ENCODE measurements around the gene TTC33. TPM values are rescaled to one million over a fixed set of nuclear protein-coding genes. Genes with fewer than 3 reads are reported as not detected.

TTC33 gene
- total and polyA plus RNA-seq, 2 of the 13 experiments (the other 11 are each of a cell fraction or from before 2014, with no cell fraction given), result 4.5 to 20.0 TPM

GRCh38 chr5:40801771-40802562 is 46.2 kb upstream of the TTC33 start (continued):
- no peak for TF ChIP-seq GPN1 (CRISPR knock-in tag; IDR thresholded peaks at IDR 0.05; ENCODE audit: borderline replicate concordance)
- TF ChIP-seq FOXA3 (CRISPR knock-in tag; IDR thresholded peaks at IDR 0.05), result peak; percentile 29
- TF ChIP-seq ZNF281 (CRISPR knock-in tag; IDR thresholded peaks at IDR 0.05; ENCODE audit: borderline replicate concordance), result peak; percentile 90; the same call in 1 of the 2 replicates
- TF ChIP-seq ZFYVE20 (CRISPR knock-in tag; IDR thresholded peaks at IDR 0.05; ENCODE audit: borderline replicate concordance, low read depth), result no peak
- TF ChIP-seq CREBL2 (CRISPR knock-in tag; IDR thresholded peaks at IDR 0.05; ENCODE audit: borderline replicate concordance), result no peak
- TF ChIP-seq JUN (CRISPR knock-in tag; IDR thresholded peaks at IDR 0.05), result no peak
- TF ChIP-seq SOX13 (IDR thresholded peaks at IDR 0.05), result no peak
- TF ChIP-seq SOX13 (CRISPR knock-in tag; conservative IDR thresholded peaks at IDR 0.05 in 1 of 2, IDR thresholded peaks at IDR 0.05 in 1 of 2), result peak in 1 of 2 experiments; percentile 32; a peak in 1 of 4 replicates
- TF ChIP-seq EP300 (IDR thresholded peaks at IDR 0.05; ENCODE audit: low read depth in 2 of 2, low read length in 2 of 2), result 0 out of 4 replicates have a peak, but pooled peaks of 1 of the 2 experiments have one; percentile 13
- no peak for TF ChIP-seq EP300 (CRISPR knock-in tag; IDR thresholded peaks at IDR 0.05; ENCODE audit: borderline replicate concordance)
- no peak for TF ChIP-seq KLF11 (CRISPR knock-in tag; IDR thresholded peaks at IDR 0.05)
- TF ChIP-seq MED8 (CRISPR knock-in tag; IDR thresholded peaks at IDR 0.05; ENCODE audit: insufficient replicate concordance), result peak; percentile 28
- TF ChIP-seq ZMAT3 (CRISPR knock-in tag; conservative IDR thresholded peaks at IDR 0.05), result no peak
- no peak for TF ChIP-seq ZNF850 (CRISPR knock-in tag; conservative IDR thresholded peaks at IDR 0.05)
- peak; percentile 44; the same call in 1 of the 2 replicates for TF ChIP-seq POGZ (CRISPR knock-in tag; IDR thresholded peaks at IDR 0.05)
- TF ChIP-seq HOMEZ (CRISPR knock-in tag; IDR thresholded peaks at IDR 0.05; ENCODE audit: low read depth), result no peak
- TF ChIP-seq HNF1A (IDR thresholded peaks at IDR 0.05; ENCODE audit: low read depth), result no peak
- TF ChIP-seq HNF1A (CRISPR knock-in tag; IDR thresholded peaks at IDR 0.05; ENCODE audit: borderline replicate concordance), result no peak
- TF ChIP-seq ZSCAN30 (CRISPR knock-in tag; IDR thresholded peaks at IDR 0.05), result no peak
- no peak for TF ChIP-seq ZNF773 (CRISPR knock-in tag; IDR thresholded peaks at IDR 0.05; ENCODE audit: borderline replicate concordance)
- TF ChIP-seq ZNF335 (CRISPR knock-in tag; IDR thresholded peaks at IDR 0.05), result no peak
